GM18505 (cell line): Measurements from ENCODE around the gene FAM131B.

Experiments
- ATAC-seq: cut with Tn5 transposase; IDR thresholded peaks from one replicate; pipeline ENCODE4 v1.9.1; 2021; ENCODE audit not compliant: unreplicated experiment
- POLR2A ChIP-seq: IDR thresholded peaks from 4 replicates; pipeline ENCODE4 v1.6.1; 2011; ENCODE audit warnings: borderline replicate concordance; ENCODE audit not compliant: insufficient read depth, insufficient read length; ENCODE audit errors: extremely low read depth

FAM131B gene

DNA sequence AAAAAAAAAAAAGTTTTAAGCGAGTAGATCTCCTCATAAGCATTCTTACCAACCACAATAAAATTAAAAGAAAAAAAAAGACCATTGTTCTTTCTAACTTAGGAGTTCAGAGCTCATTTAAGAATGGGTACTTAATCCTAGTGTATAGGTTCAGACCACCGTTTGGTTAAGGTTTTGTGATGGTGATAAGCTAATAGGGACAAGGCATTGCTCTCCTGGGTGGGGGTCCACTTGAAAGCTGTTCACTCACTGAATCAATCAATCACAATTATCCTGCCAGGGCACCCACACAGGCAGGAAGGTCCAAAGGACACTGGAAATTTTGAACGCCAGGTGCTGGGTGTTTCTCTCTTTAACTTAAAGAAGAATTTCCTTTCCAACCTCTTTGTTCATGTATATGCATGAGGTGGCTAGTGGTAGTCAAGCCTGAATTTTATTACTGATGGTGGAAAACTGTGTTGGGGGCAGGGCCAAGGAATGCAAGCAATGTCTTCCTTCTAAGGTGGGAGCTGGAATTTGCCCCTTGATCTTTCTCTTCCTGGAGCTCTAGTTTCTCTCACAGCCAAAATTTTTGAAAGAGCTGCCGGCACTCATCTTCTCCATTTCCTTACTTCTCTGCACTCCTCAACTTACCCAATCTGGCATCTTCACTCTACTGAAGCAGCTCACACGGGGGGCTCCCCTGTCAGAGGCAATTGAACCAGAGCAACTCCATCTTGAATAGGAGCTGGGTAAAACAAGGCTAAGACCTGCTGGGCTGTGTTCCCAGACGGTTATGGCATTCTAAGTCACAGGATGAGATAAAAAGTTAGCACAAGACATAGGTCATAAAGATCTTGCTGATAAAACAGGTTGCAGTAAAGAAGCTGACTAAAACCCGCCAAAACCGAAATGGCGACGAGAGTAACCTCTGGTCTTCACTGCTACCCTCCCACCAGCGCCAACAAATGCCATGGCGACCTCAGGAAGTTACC, 7.5 kb upstream of the FAM131B start:
- ATAC-seq: no peak
- TF ChIP-seq POLR2A: no peak

DNA sequence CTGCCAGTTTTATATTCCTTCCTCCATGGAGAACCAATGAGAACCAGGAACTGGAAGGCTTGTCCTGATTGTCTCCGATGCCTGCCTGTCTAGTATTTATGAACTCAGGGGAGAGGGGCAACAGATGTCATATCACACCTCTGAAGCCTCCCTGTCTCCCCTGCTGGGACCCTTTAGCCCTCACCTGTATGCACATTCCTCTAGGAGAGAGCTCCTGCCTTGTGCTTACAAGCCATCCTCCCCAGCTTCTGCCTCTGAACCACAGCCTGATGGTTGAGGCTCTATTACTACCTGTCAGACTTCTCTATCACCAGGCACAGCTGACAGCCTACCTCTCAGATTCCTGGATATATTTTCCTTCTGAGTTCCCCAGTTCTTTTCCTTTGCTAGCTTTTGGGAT, 5.9 kb upstream of the FAM131B start:
- no peak for TF ChIP-seq POLR2A
- no peak for ATAC-seq

- no peak for ATAC-seq
- TF ChIP-seq POLR2A: no peak
Observed at GRCh38 chr7:143367972-143368371, 5.5 kb upstream of the FAM131B start.

DNA sequence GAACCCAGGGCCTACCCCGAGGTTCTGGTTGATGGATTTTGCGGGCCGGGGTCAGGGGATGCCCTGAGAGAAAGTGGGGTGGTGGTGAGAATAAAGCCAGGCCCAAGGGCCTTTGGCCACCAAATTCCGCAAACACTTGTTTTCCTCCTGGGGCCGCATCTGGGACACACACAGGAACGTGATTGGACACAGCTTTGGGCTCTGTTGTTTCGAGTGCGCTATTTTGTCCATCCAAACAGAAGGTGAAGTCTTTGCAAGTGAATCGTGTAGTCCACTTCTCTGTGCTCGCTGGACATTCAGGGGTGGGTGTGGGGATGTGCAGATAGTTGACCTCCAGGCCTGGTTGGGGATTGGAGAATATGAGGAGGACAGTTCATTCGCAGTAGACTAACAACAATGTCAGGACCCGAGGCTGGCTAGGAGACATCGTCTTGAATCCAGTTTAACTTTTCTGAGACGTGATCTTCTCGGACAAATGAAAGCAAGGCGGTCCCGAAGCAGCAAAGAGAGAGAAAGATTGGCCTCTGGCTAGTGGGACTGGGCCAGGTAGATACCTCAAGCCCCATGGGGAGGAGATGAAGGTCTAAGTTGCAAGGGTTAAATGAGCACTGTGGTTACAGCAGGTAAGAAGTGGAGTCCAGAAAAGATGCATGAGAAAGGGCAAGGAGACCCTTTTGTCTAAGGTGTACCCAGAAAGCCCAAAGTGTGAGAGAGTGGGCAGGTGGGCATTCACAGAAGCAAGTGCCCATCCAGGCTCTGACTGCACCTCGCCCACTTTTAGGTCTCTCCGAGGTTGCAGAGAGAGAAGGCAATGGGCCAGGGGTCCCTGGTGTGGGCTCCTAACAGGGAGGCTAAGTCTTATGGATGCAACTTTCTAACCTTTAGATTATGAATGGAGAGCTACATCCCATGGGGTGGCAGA, 764 bp upstream of the FAM131B start:
- no peak for ATAC-seq
- no peak for TF ChIP-seq POLR2A

DNA sequence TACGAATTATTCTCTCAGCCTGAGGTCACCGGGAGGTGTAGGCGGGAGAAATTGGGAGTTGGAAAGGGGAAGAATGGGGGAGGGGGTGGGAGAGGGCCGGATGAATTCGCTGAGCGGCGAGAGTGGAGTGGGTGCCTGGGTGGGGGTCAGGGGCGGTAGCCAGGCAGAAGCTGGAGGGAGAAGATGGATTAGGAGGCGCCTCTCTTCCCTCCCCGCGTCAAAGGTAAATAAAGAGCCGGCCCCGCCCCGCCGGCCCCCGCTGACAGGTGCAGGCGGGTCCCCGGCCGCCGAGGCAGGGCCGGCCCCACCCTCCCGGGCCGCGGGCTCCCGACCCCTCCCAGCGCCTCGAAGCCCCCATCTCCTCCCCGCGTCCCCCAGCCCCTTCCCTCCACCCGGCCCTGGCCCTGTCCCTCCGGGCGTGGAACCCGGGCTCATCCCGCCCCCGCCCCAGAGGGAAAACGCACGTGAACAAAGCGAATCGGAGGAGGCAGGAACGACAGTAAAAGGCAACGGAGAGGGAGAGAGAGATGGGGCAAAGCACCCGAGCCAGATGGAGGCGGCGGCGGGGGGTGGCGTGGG, 872 bp downstream of the FAM131B start:
- no peak for ATAC-seq
- TF ChIP-seq POLR2A: no peak

GRCh38 chr7:143360788-143361551, 1.5 kb downstream of the FAM131B start:
- ATAC-seq: no peak
- no peak for TF ChIP-seq POLR2A

DNA sequence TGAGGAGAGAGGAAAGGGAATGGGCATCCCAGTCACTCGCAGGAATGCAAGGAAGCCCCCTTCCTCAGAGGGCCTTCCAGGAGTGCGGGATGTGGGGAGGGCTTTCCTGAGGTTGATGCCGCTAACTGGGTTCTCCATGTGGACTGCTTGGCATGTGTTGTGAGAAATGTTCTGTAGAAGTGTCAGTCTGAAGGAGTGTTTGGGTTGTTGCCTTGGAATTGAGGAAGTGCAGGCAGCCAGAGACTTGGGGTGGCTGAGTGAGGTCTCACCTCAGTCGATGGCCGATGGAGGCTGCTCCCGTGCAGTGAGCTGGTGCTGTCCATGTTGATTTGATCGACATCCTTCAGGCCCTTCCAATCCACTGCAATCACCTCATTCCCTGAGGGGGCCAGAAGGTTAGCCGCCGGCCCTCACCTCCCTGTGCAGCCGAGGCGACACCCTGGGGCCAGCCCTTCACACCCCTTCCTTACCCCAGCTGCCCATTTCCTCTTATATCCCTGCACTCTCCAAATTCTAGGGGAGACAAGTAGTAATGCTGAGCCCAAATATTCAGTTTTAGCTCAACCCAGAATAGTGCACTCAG, 2.7 kb downstream of the FAM131B start:
- TF ChIP-seq POLR2A: no peak
- no peak for ATAC-seq

DNA sequence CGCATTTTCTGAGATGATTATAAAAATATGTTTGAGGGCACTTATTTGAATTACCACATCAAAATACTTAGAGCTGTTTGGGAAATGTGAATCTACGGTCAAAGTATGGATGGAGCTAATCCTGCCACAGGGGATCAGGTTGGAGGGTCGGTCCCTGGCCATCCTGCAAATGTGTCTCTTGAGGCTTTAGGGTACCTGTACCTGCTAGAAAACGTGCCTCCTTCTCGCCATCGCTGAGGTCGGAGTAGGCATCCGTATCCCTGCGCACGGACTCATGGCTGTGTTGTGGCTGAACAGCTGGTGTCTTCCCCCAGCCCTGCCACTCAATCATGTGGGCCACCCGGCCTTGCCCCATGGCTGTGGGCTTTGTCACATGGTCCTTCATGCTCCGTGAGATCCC, 3.9 kb downstream of the FAM131B start:
- TF ChIP-seq POLR2A: no peak
- ATAC-seq: no peak

DNA sequence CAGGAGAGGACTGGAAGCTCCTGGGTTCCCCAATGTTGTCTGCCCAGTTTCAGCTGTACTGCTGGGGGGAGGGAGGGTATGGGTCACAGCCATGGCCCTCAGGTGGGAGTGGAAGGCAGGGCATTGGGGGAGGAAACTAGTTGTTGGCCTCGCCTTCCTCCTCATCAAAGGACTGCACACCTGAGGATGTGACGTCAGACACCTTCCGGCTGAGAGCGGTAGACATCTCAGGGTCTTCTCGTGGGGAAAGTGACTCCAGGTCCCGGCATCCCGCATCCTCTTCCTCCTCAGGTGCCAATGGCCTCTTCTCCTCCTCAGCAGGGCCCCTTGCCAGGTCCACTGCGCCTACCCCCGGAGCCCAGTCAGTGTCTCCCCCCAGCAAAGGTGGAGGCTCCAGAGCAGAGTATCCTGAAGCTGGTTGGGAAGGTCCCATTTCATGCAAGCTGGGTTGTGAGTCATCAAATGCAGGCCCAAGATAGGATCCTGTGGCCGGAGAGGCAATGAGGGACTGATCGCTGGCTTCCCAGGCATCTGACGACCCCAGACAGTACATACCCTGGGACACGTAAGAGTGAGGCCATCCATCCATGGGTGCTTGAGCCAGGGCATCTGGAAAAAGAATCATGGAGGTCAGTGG, 6.0 kb downstream of the FAM131B start:
- TF ChIP-seq POLR2A: no peak
- no peak for ATAC-seq

DNA sequence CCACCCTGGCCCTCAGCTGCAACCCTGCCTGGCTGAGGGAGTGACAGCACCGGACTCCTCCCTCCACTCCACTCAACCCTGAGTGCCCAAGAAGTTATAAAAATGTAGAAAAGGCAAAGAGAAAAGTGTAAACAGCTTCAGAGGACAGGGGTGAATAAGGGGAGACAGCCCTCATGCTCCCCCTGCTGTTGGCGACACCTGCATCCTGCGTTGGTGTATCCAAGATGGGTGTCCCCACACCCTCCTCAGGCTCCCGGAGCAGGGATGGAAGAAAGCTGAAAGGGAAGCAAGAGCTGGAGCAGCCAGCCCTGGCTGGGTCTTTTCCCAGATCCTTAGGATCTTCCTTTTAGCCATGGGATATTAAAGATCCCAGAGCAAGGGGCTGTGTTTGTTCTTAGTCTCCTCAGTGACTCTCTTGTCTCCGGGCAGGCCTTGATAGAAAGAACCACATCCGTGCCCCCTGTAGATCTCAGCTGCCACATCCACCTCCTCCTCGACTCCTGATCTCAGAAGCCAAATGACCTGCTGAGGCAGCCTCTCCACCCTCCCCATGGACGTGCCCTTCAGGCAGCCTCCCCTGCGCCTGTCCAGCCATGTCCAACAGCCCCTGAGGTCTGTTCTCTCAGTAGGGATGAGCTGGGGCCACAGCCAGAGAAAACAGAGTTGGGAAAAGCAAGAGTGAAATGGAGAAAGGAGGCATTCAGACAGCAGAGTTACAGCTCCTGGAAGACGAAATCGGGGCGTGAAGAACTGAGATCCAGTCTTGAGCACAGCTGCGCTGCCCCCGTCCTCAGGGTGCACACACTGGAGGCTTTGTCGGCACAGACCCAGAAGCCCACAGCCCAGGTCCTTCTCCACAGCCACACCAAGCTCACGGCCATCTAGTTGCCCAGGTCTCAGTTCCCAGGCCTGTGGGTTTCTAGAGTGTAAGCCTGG, 6.8 kb downstream of the FAM131B start:
- TF ChIP-seq POLR2A: no peak
- no peak for ATAC-seq

GRCh38 chr7:143354965-143355364, 7.5 kb downstream of the FAM131B start:
- no peak for ATAC-seq
- TF ChIP-seq POLR2A: no peak
